Subcutaneous abdominal adipose tissue (tissue), 5 donors: ENCODE measurements around the gene MBOAT7.
"Not testable (repeated sequence)": the region's sequence is repeated elsewhere in the genome, so short reads cannot be mapped to it uniquely, and the experiment has no call there.

Source experiments
- H3K27ac ChIP-seq: one replicate; pipeline ENCODE4 v1.7.0; 2013; ENCODE audit warnings: low read depth, mild to moderate bottlenecking, inconsistent platforms, low read length, moderate library complexity
- H3K27me3 ChIP-seq, 5 donors: one replicate each; pipeline ENCODE4 v1.7.0; 2013; ENCODE audit warnings: low read length in 5 of 5, inconsistent platforms in 1 of 5; ENCODE audit not compliant: control insufficient read depth in 5 of 5, insufficient read depth in 4 of 5
- H3K36me3 ChIP-seq, 5 donors: one replicate each; pipeline ENCODE4 v1.7.0; 2013; ENCODE audit warnings: low read length in 5 of 5; ENCODE audit not compliant: control insufficient read depth in 5 of 5, insufficient read depth in 5 of 5
- H3K4me1 ChIP-seq, 5 donors: one replicate each; pipeline ENCODE4 v1.7.0; 2013; ENCODE audit warnings: low read length in 5 of 5, mild to moderate bottlenecking in 3 of 5, moderate library complexity in 1 of 5; ENCODE audit not compliant: control insufficient read depth in 5 of 5, insufficient read depth in 5 of 5
- H3K4me3 ChIP-seq, 5 donors: one replicate each; pipeline ENCODE4 v1.7.0; 2013; ENCODE audit warnings: low read length in 5 of 5, low read depth in 1 of 5
- H3K9ac ChIP-seq, 5 donors: one replicate each; pipeline ENCODE4 v1.7.0; 2013; ENCODE audit warnings: low read length in 5 of 5, mild to moderate bottlenecking in 4 of 5, moderate library complexity in 3 of 5
- H3K9me3 ChIP-seq, 5 donors: one replicate each; pipeline ENCODE4 v1.7.0; 2013; ENCODE audit warnings: low read length in 5 of 5; ENCODE audit not compliant: control insufficient read depth in 5 of 5
- donor health status: healthy.
- donor health status: healthy.
- donor health status: healthy.
- donor health status: healthy.
- donor health status: healthy.

The MBOAT7 gene

GRCh38 chr19:54179262-54179852, 10.0 kb downstream of the MBOAT7 start:
- Histone ChIP-seq H3K4me1 (no peaks in the 10 kb centered on the region), H3K36me3 (peaks cover 0 to 36% (median 10%) of the 10 kb centered on the region in 5 donors), H3K27ac (no peak overlapping the region), H3K4me3 (no peak overlapping the region), H3K9me3 (no peaks in the 10 kb centered on the region), H3K9ac (no peak overlapping the region), H3K27me3 (no peaks in the 10 kb centered on the region)

DNA sequence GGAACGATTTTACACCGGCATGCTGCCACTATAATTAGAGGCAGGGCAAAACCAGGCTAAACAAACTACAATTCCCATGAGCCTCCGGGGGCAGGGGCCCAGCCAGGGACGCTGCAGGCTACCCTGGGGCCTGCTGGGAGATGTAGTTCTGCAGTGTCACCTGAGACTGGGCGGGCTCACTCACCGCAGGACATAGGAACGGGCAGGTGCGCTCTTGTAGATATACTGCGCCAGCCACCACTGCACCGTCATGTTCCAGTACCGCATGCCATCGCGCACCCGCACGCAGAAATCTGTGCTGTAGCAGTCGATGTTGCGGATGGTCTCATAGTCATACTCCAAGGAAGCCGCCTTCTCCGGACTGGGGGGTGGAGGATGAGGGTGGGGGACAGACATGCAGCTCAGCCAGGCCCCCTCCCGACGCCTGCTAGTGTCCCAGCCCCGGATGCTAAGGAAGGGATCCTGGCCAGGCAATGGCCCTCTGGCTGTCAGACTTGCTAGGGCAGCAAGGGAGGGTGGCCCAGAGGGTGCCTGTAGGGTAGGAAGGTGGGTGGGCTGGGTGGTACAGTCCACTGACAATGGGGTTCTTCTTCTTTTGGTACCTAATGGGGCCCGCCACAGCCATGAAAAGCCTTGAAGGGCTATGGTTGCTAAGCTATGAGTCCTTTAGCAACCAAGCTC, 10.7 kb downstream of the MBOAT7 start:
- H3K4me1 ChIP-seq = no peaks in the 10 kb centered on the region
- H3K9me3 ChIP-seq = no peaks in the 10 kb centered on the region
- no peak overlapping the region for H3K27ac ChIP-seq
- H3K4me3 ChIP-seq = no peak overlapping the region
- H3K36me3 ChIP-seq = peaks cover 0 to 36% (median 10%) of the 10 kb centered on the region in 5 donors
- H3K9ac ChIP-seq = no peak overlapping the region
- peaks cover 0 to 5% (median 4%) of the 10 kb centered on the region in 5 donors for H3K27me3 ChIP-seq

DNA sequence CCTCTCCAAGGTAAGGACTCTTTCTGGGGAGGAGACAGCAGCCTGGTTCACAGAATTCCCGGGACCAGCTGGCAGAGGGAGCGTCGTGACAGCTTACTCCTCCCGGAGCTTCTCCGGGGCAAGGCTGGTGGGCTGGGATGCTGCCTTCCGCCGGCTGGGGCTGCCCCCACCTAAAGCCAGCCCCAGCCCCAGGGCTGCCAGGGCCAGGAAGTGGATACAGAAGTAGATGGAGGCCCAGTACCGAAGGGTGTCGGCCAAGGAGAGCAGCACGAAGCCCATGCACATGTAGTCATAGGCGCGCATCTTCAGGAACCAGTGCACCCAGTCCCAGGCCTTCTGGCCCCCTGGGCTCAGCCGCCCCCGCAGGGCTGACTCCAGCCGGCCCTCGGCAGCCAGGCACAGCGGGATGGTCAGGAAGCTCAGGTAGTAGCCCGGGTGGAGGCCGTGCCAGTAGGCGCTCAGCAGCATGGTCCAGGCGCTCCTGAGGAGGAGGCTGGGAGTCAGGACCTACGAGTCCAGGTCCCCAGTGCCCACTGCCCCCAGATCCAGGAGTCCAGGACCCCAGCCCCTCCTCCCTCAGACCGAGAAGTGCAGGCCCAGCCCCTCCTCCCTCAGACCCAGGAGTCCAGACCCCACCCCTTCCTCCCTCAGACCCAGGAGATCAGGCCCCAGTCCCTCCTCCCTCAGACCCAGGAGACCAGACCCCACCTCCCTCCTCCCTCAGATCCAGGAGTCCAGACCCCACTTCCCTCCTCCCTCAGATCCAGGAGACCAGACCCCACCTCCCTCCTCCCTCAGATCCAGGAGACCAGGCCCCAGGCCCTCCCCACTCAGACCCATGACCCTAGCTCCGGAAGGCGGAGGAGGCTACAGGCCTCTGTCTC, 15.2 kb downstream of the MBOAT7 start:
- H3K4me1 ChIP-seq = peaks cover 0 to 10% (median 4%) of the 10 kb centered on the region in 5 donors

GRCh38 chr19:54173359-54173699, 16.1 kb downstream of the MBOAT7 start:
- Histone ChIP-seq H3K27me3 (peaks cover 9 to 19% (median 13%) of the 10 kb centered on the region in 5 donors), H3K9ac (no peak overlapping the region), H3K4me1 (peaks cover 1 to 12% (median 5%) of the 10 kb centered on the region in 5 donors), H3K27ac (no peak overlapping the region), H3K36me3 (peaks cover 0 to 6% (median 0%) of the 10 kb centered on the region in 5 donors), H3K4me3 (no peak overlapping the region), H3K9me3 (no peaks in the 10 kb centered on the region)

More for the DNA sequence above, 15.2 kb downstream of the MBOAT7 start:
- Histone ChIP-seq H3K4me3 (no peak overlapping the region), H3K27me3 (peaks cover 9 to 19% (median 13%) of the 10 kb centered on the region in 5 donors), H3K9ac (no peak overlapping the region), H3K9me3 (no peaks in the 10 kb centered on the region), H3K27ac (no peak overlapping the region), H3K36me3 (peaks cover 0 to 11% (median 3%) of the 10 kb centered on the region in 5 donors)

- no peak within 1 kb of the TSS for H3K27ac ChIP-seq
- peaks cover 9 to 22% (median 13%) of the 10 kb centered on the region in 5 donors for H3K27me3 ChIP-seq
- no peaks in the 10 kb centered on the region for H3K9me3 ChIP-seq
- H3K9ac ChIP-seq = peak within 1 kb of the TSS in 2 of 5 donors; percentile 39 to 77
- peaks cover 3 to 15% (median 5%) of the 10 kb centered on the region in 5 donors for H3K4me1 ChIP-seq
- H3K36me3 ChIP-seq = peaks cover 0 to 3% (median 0%) of the 10 kb centered on the region in 5 donors
- no peak within 1 kb of the TSS for H3K4me3 ChIP-seq
Observed at GRCh38 chr19:54172471-54173358, 16.7 kb downstream of the MBOAT7 start, which contains the start of gene TMC4. Gene TMC4 (minus strand): TSS chr19:54173160. CDS start chr19:54173117, 43 bp downstream.

DNA sequence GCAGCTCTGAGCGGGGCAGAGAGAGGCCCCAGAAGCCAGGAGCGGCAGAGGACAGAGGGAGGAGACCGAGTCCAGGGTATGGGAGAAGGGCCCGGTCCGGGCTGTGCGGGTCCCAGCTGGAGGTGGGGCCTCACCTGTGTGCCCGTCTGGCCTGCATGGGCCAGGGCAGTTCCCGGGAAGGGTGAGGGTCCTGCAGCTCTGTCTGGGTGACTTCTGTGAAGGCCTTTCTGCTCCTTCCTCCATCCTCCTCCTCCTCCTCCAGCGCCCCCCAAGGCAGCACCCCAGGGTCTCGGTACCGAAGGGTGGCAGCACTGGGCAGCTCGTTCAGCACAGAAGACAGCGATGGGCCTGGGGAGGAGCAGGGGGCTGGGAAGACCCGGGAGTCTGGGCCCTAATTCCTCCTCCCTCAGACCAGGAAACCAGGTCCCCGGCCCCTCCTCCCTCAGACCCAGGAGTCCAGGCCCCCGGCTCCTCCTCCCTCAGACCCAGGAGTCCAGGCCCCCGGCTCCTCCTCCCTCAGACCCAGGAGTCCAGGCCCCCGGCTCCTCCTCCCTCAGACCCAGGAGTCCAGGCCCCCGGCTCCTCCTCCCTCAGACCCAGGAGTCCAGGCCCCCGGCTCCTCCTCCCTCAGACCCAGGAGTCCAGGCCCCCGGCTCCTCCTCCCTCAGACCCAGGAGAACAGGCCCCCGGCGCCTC, 17.5 kb downstream of the MBOAT7 start:
- H3K27ac ChIP-seq = not testable (repeated sequence)

DNA sequence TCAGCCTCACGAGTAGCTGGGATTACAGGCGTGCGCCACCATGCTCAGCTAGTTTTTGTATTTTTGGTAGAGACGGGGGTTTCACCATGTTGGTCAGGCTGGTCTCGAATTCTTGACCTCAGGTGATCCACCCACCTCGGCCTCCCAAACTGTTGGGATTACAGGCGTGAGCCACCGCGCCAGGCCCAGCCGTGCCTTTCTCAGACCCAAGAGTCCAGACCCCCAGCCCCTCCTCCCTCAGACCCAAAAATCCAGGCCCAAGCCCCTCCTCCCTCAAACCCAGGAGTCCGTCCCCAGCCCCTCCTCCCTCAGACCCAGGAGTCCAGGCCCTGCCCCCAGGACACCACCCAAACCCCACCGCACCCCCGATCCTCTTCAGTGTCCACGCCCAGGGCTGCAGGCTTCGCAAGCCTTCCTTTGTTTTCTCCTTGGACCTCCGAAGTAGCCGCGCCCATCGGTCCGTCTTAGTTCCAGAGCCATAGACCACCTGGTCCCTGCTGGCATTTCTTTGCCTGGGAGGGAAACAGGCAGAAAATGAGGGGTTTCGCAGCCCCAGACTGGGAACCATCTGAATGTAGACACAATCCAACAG, 20.1 kb downstream of the MBOAT7 start:
- Histone ChIP-seq H3K4me1 (peaks cover 3 to 22% (median 9%) of the 10 kb centered on the region in 5 donors), H3K4me3 (no peak overlapping the region), H3K36me3 (no peaks in the 10 kb centered on the region), H3K9ac (no peak overlapping the region), H3K27ac (no peak overlapping the region), H3K27me3 (peaks cover 14 to 27% (median 19%) of the 10 kb centered on the region in 5 donors), H3K9me3 (no peaks in the 10 kb centered on the region)

More for the DNA sequence above, 17.5 kb downstream of the MBOAT7 start:
- H3K27me3 ChIP-seq = peaks cover 9 to 22% (median 16%) of the 10 kb centered on the region in 5 donors
- H3K9ac ChIP-seq, H3K4me3 ChIP-seq, H3K36me3 ChIP-seq, H3K9me3 ChIP-seq: not testable (repeated sequence)
- H3K4me1 ChIP-seq = peaks cover 3 to 15% (median 5%) of the 10 kb centered on the region in 5 donors

GRCh38 chr19:54168174-54168917, 21.0 kb downstream of the MBOAT7 start:
- Histone ChIP-seq H3K4me1 (peaks cover 3 to 24% (median 10%) of the 10 kb centered on the region in 5 donors), H3K9ac (no peak overlapping the region), H3K27ac (no peak overlapping the region), H3K27me3 (peaks cover 9 to 21% (median 15%) of the 10 kb centered on the region in 5 donors), H3K9me3 (no peaks in the 10 kb centered on the region), H3K4me3 (no peak overlapping the region), H3K36me3 (no peaks in the 10 kb centered on the region)
